ENCODE measurements around the gene PPIP5K2.

GRCh38 chr5:103148213-103148612 is 28.1 kb downstream of the PPIP5K2 start:
- TF ChIP-seq CTCF (conservative IDR thresholded peaks at IDR 0.05; ENCODE audit: low read depth, low read length) = no peak
- no peak for TF ChIP-seq EZH2phosphoT487 (IDR thresholded peaks at IDR 0.05; ENCODE audit: borderline replicate concordance, low read length)
- TF ChIP-seq EZH2 (IDR thresholded peaks at IDR 0.05; ENCODE audit: low read length, unreplicated experiment) = no peak

All from PC-3 (cell line).